GM15510 (cell line): ENCODE measurements around the gene NPPA.

Experiments used
- POLR2A ChIP-seq: IDR thresholded peaks from 3 replicates; pipeline ENCODE4 v1.6.1; 2011; ENCODE audit warnings: borderline replicate concordance; ENCODE audit not compliant: insufficient read length; ENCODE audit errors: extremely low read depth

The NPPA gene

GRCh38 chr1:11796036-11796828 is 51.4 kb downstream of the NPPA start:
- no peak for TF ChIP-seq POLR2A
